NCI-H510A treated with DMSO at 0.1 percent for 48 hours (cell line): ENCODE data around the gene TMEM9.
A peak's percentile ranks its signal among the peaks of the same experiment; 100 is the strongest.

Experiments
- DNase-seq: peaks from one replicate; lab custom pipeline; 2025; lab: John Stamatoyannopoulos, UW

Gene TMEM9

GRCh38 chr1:201126832-201127754, 27.2 kb downstream of the TMEM9 start, which contains the start of gene ASCL5:
TSS of gene ASCL5 (minus strand) at chr1:201127184. CDS start at chr1:201115372, 11,812 bp downstream.
- peak; percentile 60 for DNase-seq

GRCh38 chr1:201126463-201126831, 27.8 kb downstream of the TMEM9 start:
- DNase-seq: peak; percentile 51

GRCh38 chr1:201125800-201126199, 28.5 kb downstream of the TMEM9 start:
- DNase-seq: no peak

- no peak for DNase-seq
Observed at GRCh38 chr1:201125019-201125418, 29.3 kb downstream of the TMEM9 start.

- no peak for DNase-seq
Observed at GRCh38 chr1:201123866-201124265, 30.4 kb downstream of the TMEM9 start.

- no peak for DNase-seq
Observed at GRCh38 chr1:201122321-201122957, 31.8 kb downstream of the TMEM9 start.

GRCh38 chr1:201119206-201120197, 34.8 kb downstream of the TMEM9 start:
- DNase-seq: peak; percentile 38

- no peak for DNase-seq
Observed at GRCh38 chr1:201116091-201116490, 38.2 kb downstream of the TMEM9 start.

GRCh38 chr1:201115390-201115937, 38.8 kb downstream of the TMEM9 start:
- DNase-seq: no peak

- peak; percentile 94 for DNase-seq
Observed at GRCh38 chr1:201114245-201115131, 39.8 kb downstream of the TMEM9 start.

GRCh38 chr1:201113451-201114244, 40.6 kb downstream of the TMEM9 start:
- no peak for DNase-seq

- DNase-seq: no peak
Observed at GRCh38 chr1:201112926-201113325, 41.3 kb downstream of the TMEM9 start.

- DNase-seq: no peak
Observed at GRCh38 chr1:201112173-201112731, 42.0 kb downstream of the TMEM9 start, which contains the start of gene CACNA1S. TSS of gene CACNA1S (minus strand) at chr1:201112426. CDS start at chr1:201112339, 87 bp downstream.

GRCh38 chr1:201111672-201112071, 42.6 kb downstream of the TMEM9 start:
- DNase-seq: no peak

- no peak for DNase-seq
Observed at GRCh38 chr1:201111156-201111555, 43.1 kb downstream of the TMEM9 start.

- no peak for DNase-seq
Observed at GRCh38 chr1:201110616-201111015, 43.7 kb downstream of the TMEM9 start.

- DNase-seq: no peak
Observed at GRCh38 chr1:201110138-201110537, 44.1 kb downstream of the TMEM9 start.

GRCh38 chr1:201109651-201110050, 44.6 kb downstream of the TMEM9 start:
- DNase-seq: no peak

- no peak for DNase-seq
Observed at GRCh38 chr1:201108614-201109013, 45.7 kb downstream of the TMEM9 start.
